Loucy (cell line): ENCODE measurements around the gene AUP1.

ENCODE experiments used
- H2AFZ ChIP-seq: fragments of 200-600 bp; sonication (generic); 2 replicates; pipeline ENCODE4 v1.6.0; 2016; ENCODE audit warnings: antibody characterized with exemption, mild to moderate bottlenecking, low read length, moderate library complexity
- H3F3A ChIP-seq: fragments of 200-600 bp; 2 replicates; pipeline ENCODE4 v1.6.0; 2016; ENCODE audit warnings: antibody characterized with exemption, low read depth, mild to moderate bottlenecking
- H3K27me3 ChIP-seq: fragments of 200-600 bp; sonication (generic); 2 replicates; pipeline ENCODE4 v1.6.1; 2014; ENCODE audit warnings: low read length, mild to moderate bottlenecking; ENCODE audit not compliant: insufficient read depth, poor library complexity, severe bottlenecking
- H3K36me3 ChIP-seq: fragments of 200-600 bp; sonication (generic); 2 replicates; pipeline ENCODE4 v1.6.1; 2016; ENCODE audit warnings: low read length; ENCODE audit not compliant: insufficient read depth
- H3K4me1 ChIP-seq: fragments of 200-600 bp; sonication (generic); 2 replicates; pipeline ENCODE4 v1.5.1; 2014; ENCODE audit warnings: low read length, mild to moderate bottlenecking; ENCODE audit not compliant: insufficient read depth, poor library complexity, severe bottlenecking
- H3K4me2 ChIP-seq: fragments of 200-600 bp; sonication (generic); 2 replicates; pipeline ENCODE4 v1.6.0; 2014; ENCODE audit warnings: antibody characterized with exemption, low read length, low read depth, mild to moderate bottlenecking; ENCODE audit not compliant: poor library complexity, severe bottlenecking
- H3K4me3 ChIP-seq: fragments of 200-600 bp; sonication (generic); 2 replicates; pipeline ENCODE4 v1.5.1; 2014; ENCODE audit warnings: low read length, mild to moderate bottlenecking, mixed read lengths; ENCODE audit not compliant: poor library complexity, severe bottlenecking
- H3K79me2 ChIP-seq: fragments of 200-600 bp; sonication (generic); 2 replicates; pipeline ENCODE4 v1.6.1; 2014; ENCODE audit warnings: low read length; ENCODE audit not compliant: insufficient read depth
- H3K9ac ChIP-seq: fragments of 200-600 bp; sonication (generic); 2 replicates; pipeline ENCODE4 v1.6.0; 2014; ENCODE audit warnings: mild to moderate bottlenecking, low read depth, low read length, moderate library complexity; ENCODE audit not compliant: poor library complexity, severe bottlenecking
- H3K9me2 ChIP-seq: fragments of 200-600 bp; sonication (generic); replicated peaks from 2 replicates; pipeline ENCODE4 v1.6.1; 2016; ENCODE audit warnings: low read depth, low read length, mixed read lengths
- H3K9me3 ChIP-seq: fragments of 200-600 bp; sonication (generic); 2 replicates; pipeline ENCODE4 v1.6.1; 2014; ENCODE audit warnings: mild to moderate bottlenecking, antibody characterized with exemption, low read length, low read depth; ENCODE audit not compliant: insufficient read depth
- H4K20me1 ChIP-seq: fragments of 200-600 bp; sonication (generic); 2 replicates; pipeline ENCODE4 v1.6.0; 2014; ENCODE audit warnings: antibody characterized with exemption, low read length, mild to moderate bottlenecking; ENCODE audit not compliant: insufficient read depth, poor library complexity, severe bottlenecking
- CTCF ChIP-seq: fragments of 200-600 bp; sonication (generic); conservative IDR thresholded peaks from 2 replicates; pipeline ENCODE4 v1.5.1; 2014; ENCODE audit warnings: mild to moderate bottlenecking, antibody characterized with exemption, low read length
- EZH2phosphoT487 ChIP-seq: fragments of 200-600 bp; IDR thresholded peaks from 2 replicates; pipeline ENCODE4 v1.6.1; 2018; ENCODE audit warnings: antibody characterized with exemption, mild to moderate bottlenecking, moderate library complexity, borderline replicate concordance

Gene AUP1

GRCh38 chr2:74560591-74560990 lies 31.1 kb upstream of the AUP1 start:
- Histone ChIP-seq H3K4me2 (no peak overlapping the region), H3K9me2 (no peaks in the 10 kb centered on the region), H3K9ac (no peak overlapping the region), H3F3A (no peaks in the 10 kb centered on the region), H3K4me3 (no peak overlapping the region), H3K4me1 (peaks cover 31% of the 10 kb centered on the region), H3K27me3 (no peaks in the 10 kb centered on the region), H3K9me3 (no peaks in the 10 kb centered on the region), H3K79me2 (peaks cover 9% of the 10 kb centered on the region), H4K20me1 (peaks cover 3% of the 10 kb centered on the region), H3K36me3 (no peaks in the 10 kb centered on the region), H2AFZ (no peak overlapping the region)
- TF ChIP-seq CTCF (no peak), EZH2phosphoT487 (no peak)

- TF ChIP-seq EZH2phosphoT487 (no peak), CTCF (no peak)
- Histone ChIP-seq H4K20me1 (peaks cover 9% of the 10 kb centered on the region), H3K9me2 (no peaks in the 10 kb centered on the region), H3K79me2 (peaks cover 16% of the 10 kb centered on the region), H3K4me1 (peaks cover 38% of the 10 kb centered on the region), H3K9ac (no peak overlapping the region), H3K4me2 (no peak overlapping the region), H3K4me3 (no peak overlapping the region), H3K27me3 (no peaks in the 10 kb centered on the region), H3F3A (no peaks in the 10 kb centered on the region), H2AFZ (no peak overlapping the region), H3K9me3 (no peaks in the 10 kb centered on the region), H3K36me3 (no peaks in the 10 kb centered on the region)
Observed at GRCh38 chr2:74559912-74560311, 30.4 kb upstream of the AUP1 start.

- H3K4me2 ChIP-seq = no peak overlapping the region
- no peak for TF ChIP-seq CTCF
- no peak for TF ChIP-seq EZH2phosphoT487
- no peak overlapping the region for H2AFZ ChIP-seq
- H3K27me3 ChIP-seq = no peaks in the 10 kb centered on the region
- H3F3A ChIP-seq = no peaks in the 10 kb centered on the region
- peaks cover 43% of the 10 kb centered on the region for H3K4me1 ChIP-seq
- no peaks in the 10 kb centered on the region for H3K9me3 ChIP-seq
- no peaks in the 10 kb centered on the region for H3K36me3 ChIP-seq
- peaks cover 26% of the 10 kb centered on the region for H3K79me2 ChIP-seq
- no peak overlapping the region for H3K9ac ChIP-seq
- no peaks in the 10 kb centered on the region for H3K9me2 ChIP-seq
- no peak overlapping the region for H3K4me3 ChIP-seq
- H4K20me1 ChIP-seq = peaks cover 9% of the 10 kb centered on the region
Observed at GRCh38 chr2:74558284-74559230, 29.1 kb upstream of the AUP1 start.
